K562 (cell line): ENCODE results near the gene RAB25. TPM values are rescaled to one million over a fixed set of nuclear protein-coding genes. Genes with fewer than 3 reads are reported as not detected.
A peak's percentile ranks its signal among the peaks of the same experiment; 100 is the strongest.

Source experiments
- ATAC-seq: fragments of 200-7000 bp; cut with Tn5 transposase; 3 replicates; pipeline ENCODE4 v1.9.1; 2020; ENCODE audit warnings: moderate library complexity
- BruUV-seq: library from RNA; stranded (reverse); fragments of 400-500 nt; replicated peaks from 2 replicates; lab custom pipeline; 2021; lab: Mats Ljungman, UMichigan
- CTCF ChIA-PET: fragments of 300-600 bp; formaldehyde crosslinking; extraction: SDS; loops from one replicate; lab custom pipeline; 2021; ENCODE audit warnings: low intra/inter-chr PET ratio; lab: Yijun Ruan, JAX
- POLR2A ChIA-PET: fragments of 300-600, 350-650 bp; sonication (Branson Sonifier 250); formaldehyde crosslinking; extraction: SDS; loops from one replicate; lab custom pipeline; 2021; ENCODE audit warnings: antibody characterized with exemption, inconsistent platforms; lab: Yijun Ruan, JAX
- DNase-seq, 4 experiments: peaks; one replicate each; pipeline versions ENCODE4 v3.0.0 to v3.0.0-alpha.2; 2011 to 2018; ENCODE audit warnings: low spot score in 3 of 4, mixed read lengths in 3 of 4; ENCODE audit errors: extremely low read depth in 1 of 4
- FAIRE-seq: peaks from 2 replicates; lab custom pipeline; 2011; peaks lifted over from hg19 to GRCh38; lab: Jason Lieb, UNC
- H2AFZ ChIP-seq: 2 replicates; pipeline ENCODE4 v1.6.0; 2011; ENCODE audit warnings: low read depth, low read length, control low read depth, inconsistent platforms
- H3K27ac ChIP-seq: fragments of 200-600 bp; 3 replicates; pipeline ENCODE4 v1.8.0; 2011; ENCODE audit warnings: low read depth, mild to moderate bottlenecking, control low read depth, inconsistent platforms, low read length, moderate library complexity, mixed read lengths; ENCODE audit errors: extremely low read depth
- H3K27me3 ChIP-seq, 2 experiments: fragments of 300-600 bp in 1 of 2; 2 replicates in 1 of 2; 3 replicates in 1 of 2; pipeline versions ENCODE4 v1.6.0 to v1.8.0; 2011; ENCODE audit warnings: inconsistent platforms in 2 of 2, low read length in 2 of 2, mild to moderate bottlenecking in 1 of 2, mixed read lengths in 1 of 2, moderate library complexity in 1 of 2; ENCODE audit not compliant: control insufficient read depth in 2 of 2, insufficient read depth in 2 of 2
- H3K36me3 ChIP-seq: fragments of 300-600 bp; 3 replicates; pipeline ENCODE4 v1.8.0; 2011; ENCODE audit warnings: mild to moderate bottlenecking, low read length, inconsistent platforms; ENCODE audit not compliant: control insufficient read depth, insufficient read depth
- H3K4me1 ChIP-seq, 2 experiments: fragments of 200-600 bp in 1 of 2; replicated peaks in 1 of 2; 2 replicates in 1 of 2; 3 replicates in 1 of 2; pipeline versions ENCODE4 v1.5.1 to v1.8.0; 2011; ENCODE audit warnings: inconsistent platforms in 2 of 2, low read length in 2 of 2, mild to moderate bottlenecking in 1 of 2, mixed read lengths in 1 of 2, moderate library complexity in 1 of 2; ENCODE audit not compliant: control insufficient read depth in 2 of 2, insufficient read depth in 2 of 2
- H3K4me2 ChIP-seq: 2 replicates; pipeline ENCODE4 v1.6.1; 2011; ENCODE audit warnings: low read length, control low read depth, inconsistent platforms, mixed read lengths; ENCODE audit not compliant: insufficient read depth
- H3K4me3 ChIP-seq: fragments of 200-600 bp; sonication (generic), shearing (Covaris generic); 2 replicates; pipeline ENCODE4 v1.5.1; 2016; ENCODE audit warnings: control low read depth, inconsistent platforms
- H3K79me2 ChIP-seq: fragments of 200-600 bp; 3 replicates; pipeline ENCODE4 v1.8.0; 2011; ENCODE audit warnings: low read length, inconsistent platforms; ENCODE audit not compliant: control insufficient read depth, insufficient read depth
- H3K9ac ChIP-seq, 2 experiments: 2 replicates each; pipeline versions ENCODE4 v1.6.0 to v1.6.1; 2011; ENCODE audit warnings: low read depth in 2 of 2, low read length in 2 of 2, control low read depth in 1 of 2, inconsistent platforms in 1 of 2, mild to moderate bottlenecking in 1 of 2, mixed read lengths in 1 of 2; ENCODE audit not compliant: insufficient read depth in 1 of 2
- H3K9me1 ChIP-seq: one replicate; pipeline ENCODE4 v1.6.0; 2011; ENCODE audit warnings: inconsistent platforms, mild to moderate bottlenecking, low read length, moderate library complexity; ENCODE audit not compliant: control insufficient read depth, insufficient read depth
- H3K9me3 ChIP-seq: replicated peaks from 2 replicates; pipeline ENCODE4 v1.5.1; 2011; ENCODE audit warnings: low read depth, low read length, inconsistent platforms; ENCODE audit not compliant: control insufficient read depth, insufficient read depth
- H4K20me1 ChIP-seq: replicated peaks from 2 replicates; pipeline ENCODE4 v1.6.1; 2011; ENCODE audit warnings: low read length, inconsistent platforms, mixed read lengths; ENCODE audit not compliant: control insufficient read depth, insufficient read depth
- HDGF ChIP-seq: fragments of 450-650 bp; IDR thresholded peaks from 2 replicates; pipeline ENCODE4 v1.6.1; 2016
- NFIX ChIP-seq: fragments of 250-450 bp; sonication (Bioruptor Pico); IDR thresholded peaks from 2 replicates; pipeline ENCODE4 v1.4.0; 2020; ENCODE audit warnings: low read depth, mild to moderate bottlenecking, moderate library complexity
- RFX1 ChIP-seq: fragments of 450-650 bp; IDR thresholded peaks from 2 replicates; pipeline ENCODE4 v1.6.1; 2016; ENCODE audit warnings: mild to moderate bottlenecking, moderate library complexity
- RNF219 ChIP-seq: fragments of 250-450 bp; sonication (Bioruptor Pico); IDR thresholded peaks from 2 replicates; pipeline ENCODE4 v1.5.0; 2022; ENCODE audit warnings: mild to moderate bottlenecking
- SRSF3 ChIP-seq: fragments of 200-400 bp; formaldehyde crosslinking; IDR thresholded peaks from 2 replicates; pipeline ENCODE4 v1.6.1; 2016; ENCODE audit warnings: mild to moderate bottlenecking, low read length, moderate library complexity; ENCODE audit not compliant: insufficient read depth
- TAL1 ChIP-seq: fragments of 450-650 bp; IDR thresholded peaks from 2 replicates; pipeline ENCODE4 v1.6.1; 2016; ENCODE audit warnings: mild to moderate bottlenecking
- TEAD4 ChIP-seq, 2 experiments: sonication (generic) in 1 of 2; formaldehyde crosslinking in 1 of 2; IDR thresholded peaks; 2 replicates each; pipeline versions ENCODE4 v1.6.1 to v1.8.0; 2012 to 2022; ENCODE audit warnings: borderline replicate concordance in 1 of 2, inconsistent platforms in 1 of 2, low read length in 1 of 2, mild to moderate bottlenecking in 1 of 2, missing genetic modification reagents in 1 of 2
- THRAP3 ChIP-seq: fragments of 450-650 bp; IDR thresholded peaks from 2 replicates; pipeline ENCODE4 v1.6.1; 2016; ENCODE audit warnings: mild to moderate bottlenecking, inconsistent platforms, borderline replicate concordance
- ZFX ChIP-seq: sonication (generic); formaldehyde crosslinking; IDR thresholded peaks from 2 replicates; pipeline ENCODE4 v1.8.0; 2022; ENCODE audit warnings: mild to moderate bottlenecking, missing genetic modification reagents, moderate library complexity
- ZNF146 ChIP-seq: IDR thresholded peaks from one replicate; pipeline ENCODE4 v1.6.1; 2018; ENCODE audit warnings: missing compliant biosample characterization; ENCODE audit not compliant: unreplicated experiment
- WGBS: fragments of 100-300 bp; shearing (Covaris generic); methylation state at CpG from one replicate; pipeline ENCODE4 v1.1.6; 2016; ENCODE audit warnings: low coverage, mixed read lengths; ENCODE audit not compliant: insufficient coverage; ENCODE audit errors: missing lambda C conversion rate; 5-methylcytosine and 5-hydroxymethylcytosine counted together
- in situ Hi-C: fragments of 300-500 bp; cut with MboI; formaldehyde crosslinking; loops from 4 replicates; pipeline ENCODE4 v1.15.0; 2018; ENCODE audit warnings: inconsistent platforms, mixed read lengths
- intact Hi-C: fragments of 100-400 bp; cut with micrococcal nuclease; formaldehyde crosslinking; loops from 2 replicates; pipeline ENCODE4 v1.14.2; 2022
- polyA plus RNA-seq, 8 experiments: library from polyadenylated mRNA; depleted of rRNA in 4 of 8; stranded (reverse) in 5 of 8; unstranded in 3 of 8; fragments of >200 nt; fragmentation: Nextera tagmentation in 2 of 8; fragmentation: Illumina TruSeq in 1 of 8; extraction: Ambion mirVana in 2 of 8; extraction: Trizol in 1 of 8; gene quantifications; 2 replicates each; pipeline versions ENCODE4 v1.2.1 to v1.2.3, GENCODE V29; 2011 to 2014; ENCODE audit warnings: inconsistent platforms in 1 of 8, missing spikeins in 1 of 8
- total RNA-seq, 7 experiments: library from RNA; depleted of rRNA in 6 of 7; stranded (reverse); fragments of >200 nt in 6 of 7; fragmentation: Illumina TruSeq in 2 of 7; extraction: Trizol in 2 of 7; gene quantifications; 2 replicates each; pipeline versions ENCODE4 v1.2.1 to v1.2.3, GENCODE V29; 2011 to 2021; ENCODE audit warnings: low replicate concordance in 1 of 7

RAB25 gene
- total and polyA plus RNA-seq, 9 of the 15 experiments (the other 6 are each of a cell fraction or from before 2014, with no cell fraction given) = 0.10 to 0.27 (median 0.13) TPM; not detected in 6

GRCh38 chr1:156103521-156103947 is 42.6 kb downstream of the RAB25 start (continued):
- no peak for TF ChIP-seq RNF219 (CRISPR knock-in tag)
- TF ChIP-seq SRSF3 = no peak
- TF ChIP-seq RFX1 = no peak

- peak overlapping the region; percentile 2 for H2AFZ ChIP-seq
- peak overlapping the region; percentile 94; the same call in 1 of the 2 replicates for H3K4me2 ChIP-seq
- ATAC-seq (no peak), FAIRE-seq (peak; percentile 49), DNase-seq (peak in 1 of 4 experiments; percentile 41)
- POLR2A ChIA-PET = interaction anchor here (0.6 to 12.5 kb wide), 5 partner anchors 13 to 142 kb away, joined by 3 to 164 read pairs (median 4); partner anchors contain the start of genes LMNA and PMF1
- no peaks in the 10 kb centered on the region for H3K27me3 ChIP-seq
- CTCF ChIA-PET = interaction anchor here (0.6 kb wide), 1 partner anchor 121 kb away, joined by 3 read pairs; no protein-coding TSS in a partner anchor
- H3K4me3 ChIP-seq = no peak overlapping the region
- H3K36me3 ChIP-seq = no peaks in the 10 kb centered on the region
- intact Hi-C loops (no loop called here), in situ Hi-C loops (no loop called here)
- WGBS = 63% methylated on average over 13 of the region's 15 CpGs
- H4K20me1 ChIP-seq = no peaks in the 10 kb centered on the region
- peaks cover 4% of the 10 kb centered on the region; the same call in 1 of the 3 replicates for H3K79me2 ChIP-seq
- peaks cover 33 to 55% of the 10 kb centered on the region in 2 experiments for H3K4me1 ChIP-seq
- H3K9ac ChIP-seq = peak overlapping the region; percentile 90 to 92; a peak in 3 of 4 replicates
- no TSS peak for BruUV-seq
- H3K9me3 ChIP-seq = no peaks in the 10 kb centered on the region
- peak overlapping the region; percentile 97; the same call in 1 of the 3 replicates for H3K27ac ChIP-seq
- peaks cover 7% of the 10 kb centered on the region for H3K9me1 ChIP-seq
- TF ChIP-seq THRAP3 (no peak), HDGF (peak; percentile 46; the same call in 1 of the 2 replicates), NFIX (CRISPR knock-in tag) (peak; percentile 55; the same call in 1 of the 2 replicates), ZNF146 (no peak), ZFX (0 out of 2 replicates have a peak, but pooled peaks have one; percentile 16), TAL1 (no peak), TEAD4 (IDR thresholded peaks at IDR 0.05; ENCODE audit: low read length) (no peak), TEAD4 (CRISPR knock-in tag; IDR thresholded peaks at IDR 0.05; ENCODE audit: borderline replicate concordance) (0 out of 2 replicates have a peak, but pooled peaks have one; percentile 33)
Measured at GRCh38 chr1:156104065-156104810, 43.3 kb downstream of the RAB25 start.
